VCaP (cell line): ENCODE data around the gene HMCN2.

Source experiments
- H3K27ac ChIP-seq: fragments of 450-650 bp; 2 replicates; pipeline ENCODE4 v1.5.1; 2017
- CTCF ChIP-seq: fragments of 450-650 bp; conservative IDR thresholded peaks from 2 replicates; pipeline ENCODE4 v1.5.1; 2017; ENCODE audit warnings: mild to moderate bottlenecking, moderate library complexity

Gene HMCN2

DNA sequence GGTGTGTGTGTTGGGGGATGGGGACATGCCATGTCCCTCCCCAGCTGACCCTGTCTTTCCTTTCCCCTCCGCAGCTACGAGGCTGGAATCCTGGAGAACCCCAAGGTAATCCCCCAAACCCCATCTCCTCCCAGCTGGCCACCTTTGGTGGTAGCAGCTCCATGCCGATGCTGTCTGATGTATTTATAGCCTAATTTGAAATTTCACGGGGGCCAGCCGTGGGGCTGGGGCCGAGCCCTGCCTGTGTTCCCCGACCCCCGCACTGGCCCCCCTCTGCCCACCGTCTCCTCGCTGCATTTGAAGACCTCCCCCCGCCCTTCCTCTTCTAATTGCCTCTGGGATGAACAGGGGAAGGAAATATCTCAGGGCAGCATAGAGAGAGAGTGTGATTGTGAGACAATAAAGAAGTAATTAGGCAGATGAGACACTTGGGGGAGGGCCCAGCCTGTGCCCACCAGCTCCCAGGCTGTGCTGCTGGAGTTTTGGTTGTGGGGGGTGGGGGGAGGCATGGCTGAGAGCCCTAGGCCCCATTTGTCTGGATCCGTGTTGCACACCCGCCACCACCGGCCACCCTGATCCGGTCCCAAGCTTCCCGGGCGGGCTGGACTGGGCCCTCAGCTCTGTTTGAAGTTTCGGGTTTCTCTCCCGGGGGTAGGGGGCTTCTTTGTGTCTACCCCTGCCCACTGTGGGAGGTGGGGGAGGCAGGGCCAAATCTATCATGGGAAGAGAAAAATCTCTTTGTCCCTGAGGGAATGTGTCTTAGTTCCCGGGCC is 206.0 kb downstream of the HMCN2 start:
- no peak overlapping the region for H3K27ac ChIP-seq
- no peak for TF ChIP-seq CTCF

- TF ChIP-seq CTCF: no peak
- no peak overlapping the region for H3K27ac ChIP-seq
Observed at GRCh38 chr9:130472184-130472705, 206.7 kb downstream of the HMCN2 start.

DNA sequence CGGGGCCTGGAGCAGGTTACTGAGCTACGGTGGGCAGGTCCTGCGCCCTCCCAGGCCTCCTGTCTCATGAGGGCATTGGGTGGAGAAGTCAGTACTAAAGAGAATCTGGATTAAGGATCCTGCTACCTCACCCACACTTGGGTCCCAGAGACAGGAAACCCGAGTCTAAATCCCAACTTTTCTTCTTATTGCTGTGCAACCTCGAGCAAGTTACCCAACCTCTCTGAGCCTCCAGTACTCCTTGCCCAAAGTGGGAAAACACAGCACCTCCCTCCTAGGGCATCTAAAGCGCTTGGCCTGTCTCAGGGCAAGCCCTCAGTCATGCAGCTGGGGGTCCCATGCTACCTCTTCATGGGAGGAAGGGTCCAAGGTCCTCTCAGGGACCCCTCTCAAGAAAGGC is 207.4 kb downstream of the HMCN2 start:
- H3K27ac ChIP-seq: no peak overlapping the region
- TF ChIP-seq CTCF: no peak

DNA sequence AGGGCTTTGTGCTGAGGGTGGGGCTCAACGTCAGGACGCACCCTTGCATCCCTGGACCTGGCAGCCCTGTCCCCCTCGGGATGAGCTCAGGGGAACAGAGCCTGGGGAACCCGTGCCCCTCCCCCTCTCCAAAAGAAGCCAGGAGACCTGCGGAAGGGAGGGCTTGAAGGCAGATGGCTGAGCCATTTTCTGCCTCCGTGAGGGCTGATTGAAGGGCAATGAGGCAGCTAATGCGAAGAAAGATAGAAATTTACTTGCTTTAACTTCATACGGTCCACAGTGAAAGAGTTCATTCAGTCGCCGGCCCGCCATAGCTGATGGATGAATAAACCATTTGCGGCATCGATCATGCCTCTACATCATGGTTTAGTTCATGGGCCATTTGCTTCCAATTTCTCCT is 208.0 kb downstream of the HMCN2 start:
- H3K27ac ChIP-seq: no peak overlapping the region
- no peak for TF ChIP-seq CTCF

DNA sequence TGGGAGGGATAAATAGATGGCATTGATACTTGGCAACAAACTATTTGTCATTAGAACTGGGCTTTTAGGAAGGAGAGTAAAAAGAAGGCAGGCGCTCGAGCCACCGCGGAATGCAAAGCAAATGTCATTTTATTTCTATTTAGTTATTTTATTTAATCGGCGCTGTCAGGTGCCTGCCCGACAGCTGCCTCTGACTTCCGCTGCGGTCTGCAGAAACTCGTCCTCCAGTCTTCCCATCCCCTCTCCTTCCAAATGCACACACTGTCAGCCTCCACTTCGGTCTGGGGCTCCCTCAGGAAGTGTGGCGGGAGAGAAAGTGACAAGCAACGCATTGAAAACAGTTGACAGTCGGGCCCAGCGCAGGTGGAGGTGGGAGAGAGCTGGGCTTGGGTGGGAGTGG is 208.5 kb downstream of the HMCN2 start:
- H3K27ac ChIP-seq: no peak overlapping the region
- TF ChIP-seq CTCF: no peak

DNA sequence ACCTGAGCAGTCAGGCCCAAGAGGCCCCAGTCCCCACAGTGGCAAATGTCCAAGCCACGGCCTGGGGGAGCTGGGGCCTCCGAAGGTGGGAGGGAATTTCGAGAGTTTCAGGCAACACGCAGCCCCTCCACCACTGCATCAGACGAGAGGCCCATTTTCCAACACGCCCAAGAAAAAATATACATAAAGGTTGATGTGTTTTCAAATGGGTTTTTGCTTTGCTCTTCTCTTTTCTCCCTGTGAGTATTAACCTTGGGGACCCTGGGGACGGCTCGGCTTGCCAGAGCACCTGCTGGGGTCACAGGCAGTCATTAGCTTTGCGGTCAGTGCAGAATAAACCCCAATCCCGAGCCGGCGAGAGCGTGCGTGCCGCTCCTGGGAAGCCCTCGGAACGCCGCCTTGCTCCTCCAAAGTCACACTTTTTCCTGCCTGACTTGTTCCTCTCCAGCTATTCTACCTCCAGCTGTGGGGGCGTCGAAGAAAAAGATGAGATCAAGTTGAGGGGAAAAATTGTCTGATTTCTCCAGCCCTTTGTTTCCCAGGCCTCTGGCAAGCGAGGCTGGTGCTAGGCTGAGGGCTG is 210.7 kb downstream of the HMCN2 start:
- TF ChIP-seq CTCF: no peak
- no peak overlapping the region for H3K27ac ChIP-seq

GRCh38 chr9:130477564-130477963 is 212.0 kb downstream of the HMCN2 start:
- no peak overlapping the region for H3K27ac ChIP-seq

More at GRCh38 chr9:130477564-130477963, 212.0 kb downstream of the HMCN2 start:
- TF ChIP-seq CTCF: no peak
